A549 (cell line): ENCODE measurements around the gene CAPN2.

Source experiments
- BHLHE40 ChIP-seq: IDR thresholded peaks from 2 replicates; pipeline ENCODE4 v1.6.1; 2012; ENCODE audit warnings: low read depth, low read length, inconsistent platforms
- CTCF ChIP-seq: fragments of >200 bp; sonication (Bioruptor Twin); formaldehyde crosslinking; IDR thresholded peaks from 3 replicates; pipeline ENCODE4 v1.5.1; 2016
- EHMT2 ChIP-seq: fragments of 200-600 bp; sonication (generic); IDR thresholded peaks from 2 replicates; pipeline ENCODE4 v1.6.1; 2016; ENCODE audit warnings: antibody characterized with exemption, low read depth, mild to moderate bottlenecking, moderate library complexity
- REST ChIP-seq: fragments of 200-600 bp; sonication (generic); IDR thresholded peaks from 2 replicates; pipeline ENCODE4 v1.6.1; 2016; ENCODE audit warnings: antibody characterized with exemption, mild to moderate bottlenecking, moderate library complexity
- USF2 ChIP-seq: fragments of 450-650 bp; IDR thresholded peaks from 2 replicates; pipeline ENCODE4 v1.6.1; 2014; ENCODE audit warnings: antibody characterized with exemption

- TF ChIP-seq BHLHE40 (no peak), USF2 (no peak), REST (no peak), CTCF (no peak), EHMT2 (no peak)
Measured at GRCh38 chr1:223708001-223708359, 4.4 kb upstream of the CAPN2 start.
